Myometrial cell (primary cell): Measurements from ENCODE around the gene PTPN12. TPM values are rescaled to one million over a fixed set of nuclear protein-coding genes. Genes with fewer than 3 reads are reported as not detected.

ENCODE experiments used
- total RNA-seq: library from RNA; depleted of rRNA; stranded (reverse); fragments of >200 nt; gene quantifications from 2 replicates; pipeline ENCODE4 v1.2.3, GENCODE V29; 2015

PTPN12 gene
- total RNA-seq = 16.7 and 28.9 TPM in 2 replicates

GRCh38 chr7:77537136-77537777, at the start of gene PTPN12:
Gene PTPN12, plus strand, starts transcription at chr7:77537295. Its CDS starts 252 bp downstream, at chr7:77537547.

Other genes with a start within 250 kb of the PTPN12 start
- gene GSAP, start 120.9 kb upstream of the PTPN12 start, total RNA-seq = 6.6 and 10.4 TPM in 2 replicates
- gene RSBN1L, start 159.2 kb downstream of the PTPN12 start, total RNA-seq = 4.9 and 7.8 TPM in 2 replicates